ENCODE measurements around the gene VPREB3.

VPREB3 gene

GRCh38 chr22:23784215-23784732 lies 30.0 kb upstream of the VPREB3 start:
- DNase-seq: no peak
- in situ Hi-C loops (cut with HindIII; ENCODE audit: low pct_ligation_motif_present, low pct_unique_long_range_greater_than_20kb, low sequenced_read_pairs): no loop called here

DNA sequence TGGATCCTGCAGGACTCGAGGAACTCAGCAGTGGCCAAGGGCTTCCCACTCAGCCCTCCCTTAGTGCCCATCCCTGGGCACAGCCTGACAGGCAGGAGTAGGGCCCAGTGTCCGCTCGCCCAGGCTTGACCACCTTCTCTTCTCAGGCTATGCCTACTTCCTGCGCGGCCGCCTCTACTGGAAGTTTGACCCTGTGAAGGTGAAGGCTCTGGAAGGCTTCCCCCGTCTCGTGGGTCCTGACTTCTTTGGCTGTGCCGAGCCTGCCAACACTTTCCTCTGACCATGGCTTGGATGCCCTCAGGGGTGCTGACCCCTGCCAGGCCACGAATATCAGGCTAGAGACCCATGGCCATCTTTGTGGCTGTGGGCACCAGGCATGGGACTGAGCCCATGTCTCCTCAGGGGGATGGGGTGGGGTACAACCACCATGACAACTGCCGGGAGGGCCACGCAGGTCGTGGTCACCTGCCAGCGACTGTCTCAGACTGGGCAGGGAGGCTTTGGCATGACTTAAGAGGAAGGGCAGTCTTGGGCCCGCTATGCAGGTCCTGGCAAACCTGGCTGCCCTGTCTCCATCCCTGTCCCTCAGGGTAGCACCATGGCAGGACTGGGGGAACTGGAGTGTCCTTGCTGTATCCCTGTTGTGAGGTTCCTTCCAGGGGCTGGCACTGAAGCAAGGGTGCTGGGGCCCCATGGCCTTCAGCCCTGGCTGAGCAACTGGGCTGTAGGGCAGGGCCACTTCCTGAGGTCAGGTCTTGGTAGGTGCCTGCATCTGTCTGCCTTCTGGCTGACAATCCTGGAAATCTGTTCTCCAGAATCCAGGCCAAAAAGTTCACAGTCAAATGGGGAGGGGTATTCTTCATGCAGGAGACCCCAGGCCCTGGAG lies 29.3 kb upstream of the VPREB3 start:
- DNase-seq: no peak
- in situ Hi-C loops (cut with HindIII; ENCODE audit: low pct_ligation_motif_present, low pct_unique_long_range_greater_than_20kb, low sequenced_read_pairs): no loop called here

DNA sequence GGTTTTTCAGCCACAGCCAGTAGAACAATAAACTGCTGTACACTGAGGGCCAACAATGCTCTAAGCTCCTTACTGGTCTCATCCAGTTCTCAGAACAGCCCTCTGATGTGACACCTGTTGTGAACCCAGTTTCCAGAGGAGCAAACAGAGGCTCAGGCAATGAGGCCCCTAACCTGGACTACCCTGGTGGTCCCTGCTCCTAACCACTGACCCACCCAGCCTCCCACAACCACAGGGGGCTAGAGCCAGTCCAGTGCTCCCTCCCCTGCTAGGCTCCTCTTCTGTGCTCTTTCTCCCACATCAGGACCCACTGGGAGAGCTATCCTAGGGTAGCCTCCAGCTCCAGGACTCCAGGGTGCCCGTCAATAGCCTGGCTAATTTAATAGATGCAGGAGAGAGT lies 28.5 kb upstream of the VPREB3 start:
- no peak for DNase-seq
- in situ Hi-C loops (cut with HindIII; ENCODE audit: low pct_ligation_motif_present, low pct_unique_long_range_greater_than_20kb, low sequenced_read_pairs): no loop called here

DNA sequence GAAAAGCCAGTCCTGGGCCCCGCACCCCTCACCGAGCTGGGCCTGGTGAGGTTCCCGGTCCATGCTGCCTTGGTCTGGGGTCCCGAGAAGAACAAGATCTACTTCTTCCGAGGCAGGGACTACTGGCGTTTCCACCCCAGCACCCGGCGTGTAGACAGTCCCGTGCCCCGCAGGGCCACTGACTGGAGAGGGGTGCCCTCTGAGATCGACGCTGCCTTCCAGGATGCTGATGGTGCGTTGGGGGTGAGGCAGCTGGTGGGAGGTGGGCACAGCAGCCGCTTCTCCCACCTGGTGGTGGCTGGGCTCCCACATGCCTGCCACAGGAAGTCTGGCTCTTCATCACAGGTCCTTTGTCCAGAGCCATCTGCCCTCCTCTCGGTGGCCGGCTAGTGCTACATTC lies 28.0 kb upstream of the VPREB3 start:
- in situ Hi-C loops (cut with HindIII; ENCODE audit: low pct_ligation_motif_present, low pct_unique_long_range_greater_than_20kb, low sequenced_read_pairs): no loop called here
- DNase-seq: no peak

DNA sequence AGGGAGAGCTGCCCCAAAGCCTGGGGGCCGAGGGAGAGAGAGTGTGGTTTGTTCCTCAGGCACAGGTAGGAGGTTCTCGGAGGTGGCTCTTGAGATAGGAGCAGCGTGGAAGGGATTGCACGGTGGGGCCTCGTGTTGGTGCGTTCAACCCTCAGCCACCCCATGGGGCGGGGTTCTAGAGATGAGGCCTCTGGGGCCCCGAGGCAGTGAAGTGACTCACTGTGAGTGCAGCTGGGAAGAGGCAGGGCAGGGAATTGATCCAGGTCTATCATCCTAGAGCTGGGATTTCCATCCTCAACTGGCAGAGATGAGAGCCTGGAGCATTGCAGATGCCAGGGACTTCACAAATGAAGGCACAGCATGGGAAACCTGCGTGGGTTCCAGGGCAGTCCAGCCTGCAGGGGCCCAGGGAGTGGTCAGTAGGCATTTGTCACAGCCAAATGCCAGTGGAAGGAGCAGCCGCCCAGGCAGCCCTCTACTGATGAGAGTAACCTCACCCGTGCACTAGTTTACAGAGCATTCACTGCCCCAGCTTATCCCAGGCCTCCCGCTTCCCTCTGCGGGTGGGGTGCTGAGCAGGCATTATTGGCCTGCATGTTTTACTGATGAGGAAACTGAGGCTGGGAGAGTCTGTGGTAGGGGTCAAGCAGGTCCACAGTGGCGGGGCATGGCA lies 27.4 kb upstream of the VPREB3 start:
- in situ Hi-C loops (cut with HindIII; ENCODE audit: low pct_ligation_motif_present, low pct_unique_long_range_greater_than_20kb, low sequenced_read_pairs): no loop called here

GRCh38 chr22:23781065-23781464 lies 26.8 kb upstream of the VPREB3 start:
- in situ Hi-C loops (cut with HindIII; ENCODE audit: low pct_ligation_motif_present, low pct_unique_long_range_greater_than_20kb, low sequenced_read_pairs): no loop called here
- DNase-seq: no peak

More for the DNA sequence above, 27.4 kb upstream of the VPREB3 start:
- DNase-seq: peak; percentile 35

- no peak for DNase-seq
- in situ Hi-C loops (cut with HindIII; ENCODE audit: low pct_ligation_motif_present, low pct_unique_long_range_greater_than_20kb, low sequenced_read_pairs): no loop called here
Measured at GRCh38 chr22:23780146-23780748, 26.0 kb upstream of the VPREB3 start.

DNA sequence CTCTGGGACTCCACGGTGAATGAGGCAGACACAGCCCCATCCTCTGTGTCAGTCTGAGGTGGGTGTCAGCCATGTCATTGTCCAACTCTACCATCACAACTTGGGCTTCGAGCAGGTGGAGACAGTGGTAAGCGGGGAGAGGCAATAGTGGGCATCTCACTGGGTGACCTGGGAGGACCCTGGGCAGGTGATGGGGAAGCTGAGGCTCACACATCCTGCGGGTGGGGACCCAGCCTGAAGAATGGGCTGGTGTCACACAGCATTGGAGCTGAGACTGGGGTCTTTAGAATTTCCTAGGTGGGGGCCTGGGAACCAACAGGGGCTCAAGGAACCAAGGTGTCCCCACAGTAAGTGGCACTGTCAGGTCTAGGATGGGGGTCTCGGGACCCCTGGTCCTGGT lies 25.5 kb upstream of the VPREB3 start:
- in situ Hi-C loops (cut with HindIII; ENCODE audit: low pct_ligation_motif_present, low pct_unique_long_range_greater_than_20kb, low sequenced_read_pairs): no loop called here
- DNase-seq: no peak

- in situ Hi-C loops (cut with HindIII; ENCODE audit: low pct_ligation_motif_present, low pct_unique_long_range_greater_than_20kb, low sequenced_read_pairs): no loop called here
- no peak for DNase-seq
Measured at GRCh38 chr22:23779083-23779482, 24.9 kb upstream of the VPREB3 start.

GRCh38 chr22:23778577-23778900 lies 24.3 kb upstream of the VPREB3 start:
- DNase-seq: no peak
- in situ Hi-C loops (cut with HindIII; ENCODE audit: low pct_ligation_motif_present, low pct_unique_long_range_greater_than_20kb, low sequenced_read_pairs): no loop called here

DNA sequence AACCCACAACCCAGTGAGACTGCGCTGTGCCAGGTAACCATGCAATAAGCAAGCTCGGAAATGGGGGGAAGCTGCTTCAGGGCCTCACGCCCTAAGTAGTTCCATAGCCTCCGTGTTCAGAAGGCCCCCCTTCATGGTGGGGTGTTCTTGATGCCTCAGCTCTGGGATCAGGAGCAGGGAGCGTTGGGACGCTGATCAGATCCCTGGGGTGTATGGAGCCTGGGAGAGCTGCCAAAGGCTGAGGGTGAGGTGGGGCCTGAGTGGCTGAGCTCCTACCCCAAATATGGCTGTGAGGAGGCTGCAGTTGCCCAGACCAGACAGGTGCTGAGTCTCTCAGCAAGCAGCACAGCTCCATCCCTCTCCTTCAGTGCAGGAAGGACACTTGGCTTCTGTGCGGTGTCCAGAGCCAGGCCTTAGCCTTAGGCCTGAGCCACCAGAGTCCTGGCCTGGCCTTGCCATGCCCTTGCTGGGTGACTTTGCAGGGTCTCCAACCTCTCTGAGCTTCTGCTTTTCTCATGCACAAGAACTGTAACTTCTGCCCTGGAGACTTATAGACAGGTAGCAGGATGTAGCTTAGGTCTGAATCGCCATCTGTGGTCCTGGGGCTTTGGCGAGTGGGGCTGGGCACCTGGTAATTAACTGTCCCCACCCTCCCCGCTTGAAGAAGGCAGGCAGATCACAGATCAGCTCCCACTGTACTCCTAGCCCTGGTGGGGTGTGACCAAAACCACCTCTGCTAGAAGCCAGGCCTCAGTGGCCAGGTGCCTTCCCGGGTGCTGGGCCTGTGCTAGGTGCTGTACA lies 23.8 kb upstream of the VPREB3 start:
- in situ Hi-C loops (cut with HindIII; ENCODE audit: low pct_ligation_motif_present, low pct_unique_long_range_greater_than_20kb, low sequenced_read_pairs): no loop called here
- no peak for DNase-seq

GRCh38 chr22:23775779-23776375 lies 21.7 kb upstream of the VPREB3 start:
- in situ Hi-C loops (cut with HindIII; ENCODE audit: low pct_ligation_motif_present, low pct_unique_long_range_greater_than_20kb, low sequenced_read_pairs): no loop called here
- DNase-seq: peak; percentile 45

- in situ Hi-C loops (cut with HindIII; ENCODE audit: low pct_ligation_motif_present, low pct_unique_long_range_greater_than_20kb, low sequenced_read_pairs): no loop called here
Measured at GRCh38 chr22:23774922-23775436, 20.8 kb upstream of the VPREB3 start.

GRCh38 chr22:23774114-23774921 lies 20.1 kb upstream of the VPREB3 start:
- in situ Hi-C loops (cut with HindIII; ENCODE audit: low pct_ligation_motif_present, low pct_unique_long_range_greater_than_20kb, low sequenced_read_pairs): no loop called here
- DNase-seq: no peak

More at GRCh38 chr22:23774922-23775436, 20.8 kb upstream of the VPREB3 start:
- DNase-seq: peak; percentile 61

DNA sequence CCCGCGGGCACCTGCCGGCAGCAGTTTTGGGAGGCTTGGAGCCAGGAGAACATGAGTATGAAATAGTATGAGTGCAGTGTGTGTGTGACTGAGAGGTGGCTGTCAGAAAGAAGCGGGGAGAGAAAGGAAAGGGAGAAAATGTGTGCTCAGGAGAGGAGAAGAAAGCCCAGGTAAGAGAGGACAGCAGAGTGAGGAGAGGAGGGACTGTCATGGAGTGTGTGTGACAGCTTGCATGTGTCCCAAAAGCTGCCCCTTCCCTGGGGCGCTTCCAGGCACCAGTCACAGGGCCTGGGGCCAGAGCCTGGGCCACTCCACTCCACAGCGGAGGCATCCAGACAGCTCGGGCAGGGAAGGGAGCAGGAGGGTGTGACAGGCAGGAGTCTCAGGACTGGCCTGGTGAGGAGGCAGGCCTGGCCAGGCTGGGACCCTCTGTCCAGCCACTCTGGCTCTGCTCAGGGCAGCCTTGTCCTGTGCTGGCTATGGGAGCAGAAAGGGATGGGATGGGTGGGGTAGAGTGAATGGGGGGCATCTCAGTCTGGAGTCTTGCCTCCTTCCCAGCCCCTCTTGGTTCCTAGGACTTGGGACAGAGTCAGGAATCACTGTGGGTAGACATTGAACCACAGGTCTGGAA lies 19.4 kb upstream of the VPREB3 start:
- in situ Hi-C loops (cut with HindIII; ENCODE audit: low pct_ligation_motif_present, low pct_unique_long_range_greater_than_20kb, low sequenced_read_pairs): no loop called here
- no peak for DNase-seq

DNA sequence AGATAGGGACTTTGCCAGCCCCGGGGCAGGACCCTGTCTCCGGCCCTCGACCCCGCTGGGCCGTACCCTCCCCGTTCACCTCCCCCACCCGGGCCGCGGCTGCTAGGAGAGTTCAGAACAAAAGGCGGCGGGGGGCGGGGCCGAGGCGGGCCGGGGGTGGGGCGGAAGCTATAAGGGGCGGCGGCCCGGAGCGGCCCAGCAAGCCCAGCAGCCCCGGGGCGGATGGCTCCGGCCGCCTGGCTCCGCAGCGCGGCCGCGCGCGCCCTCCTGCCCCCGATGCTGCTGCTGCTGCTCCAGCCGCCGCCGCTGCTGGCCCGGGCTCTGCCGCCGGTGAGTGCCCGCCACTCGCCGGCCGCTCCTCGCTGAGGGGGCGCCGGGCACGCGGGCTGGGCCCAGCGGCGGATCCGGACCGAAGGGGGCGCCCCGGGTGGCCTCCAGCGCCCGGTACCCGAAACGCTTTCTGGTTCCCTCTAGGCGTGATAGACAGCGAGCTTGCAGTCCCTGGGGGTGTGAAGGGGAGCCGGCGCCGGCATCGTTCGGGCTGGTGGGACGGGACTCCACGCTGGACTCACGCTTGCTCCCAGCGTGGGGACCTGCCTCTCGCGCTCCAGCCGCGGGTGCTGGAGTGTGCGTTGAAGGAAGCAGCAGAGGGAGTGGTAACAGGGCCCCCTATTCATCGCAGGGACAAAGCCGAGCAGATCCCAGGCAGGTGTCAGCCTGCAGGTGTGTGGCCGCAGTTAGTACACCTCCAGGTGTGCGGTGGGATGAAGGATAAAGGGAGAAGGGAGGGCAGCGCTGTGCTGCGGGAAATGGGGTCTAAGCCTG lies 18.6 kb upstream of the VPREB3 start, which contains the start of gene MMP11:
MMP11 (plus strand) TSS at position 201 of the 825 bp plus-strand sequence; CDS start at position 223, 22 bp downstream.
- DNase-seq: peak; percentile 41
- in situ Hi-C loops (cut with HindIII; ENCODE audit: low pct_ligation_motif_present, low pct_unique_long_range_greater_than_20kb, low sequenced_read_pairs): no loop called here

Data from ACHN (cell line).